Ascending aorta (tissue), 2 donors: Measurements from ENCODE around the gene LRP1B. TPM values are rescaled to one million over a fixed set of nuclear protein-coding genes. Genes with fewer than 3 reads are reported as not detected.

Experiments
- DNase-seq, 2 donors: peaks; one replicate each; pipeline ENCODE4 v3.0.0-alpha.2; 2019; ENCODE audit warnings: low spot score in 2 of 2
- H3K27ac ChIP-seq, 2 donors: fragments of 200-600 bp; sonication (generic); one replicate each; pipeline ENCODE4 v1.5.1; 2016 to 2017; ENCODE audit warnings: mild to moderate bottlenecking in 1 of 2
- H3K27me3 ChIP-seq: fragments of 200-600 bp; sonication (generic); one replicate; pipeline ENCODE4 v1.5.1; 2017
- H3K36me3 ChIP-seq, 2 donors: fragments of 200-600 bp; sonication (generic); one replicate each; pipeline ENCODE4 v1.5.1; 2016
- H3K4me1 ChIP-seq, 2 donors: fragments of 200-600 bp; sonication (generic); one replicate each; pipeline ENCODE4 v1.5.1; 2016 to 2017; ENCODE audit warnings: mild to moderate bottlenecking in 1 of 2
- H3K4me3 ChIP-seq, 2 donors: fragments of 200-600 bp; sonication (generic); one replicate each; pipeline ENCODE4 v1.5.1; 2016 to 2017; ENCODE audit warnings: mild to moderate bottlenecking in 1 of 2
- H3K9me3 ChIP-seq, 2 donors: fragments of 200-600 bp; sonication (generic); one replicate each; pipeline ENCODE4 v1.5.1; 2016
- CTCF ChIP-seq, 3 experiments: fragments of 200-600 bp in 2 of 3; fragments of 450-650 bp in 1 of 3; sonication (generic) in 2 of 3; IDR thresholded peaks; one replicate each; pipeline ENCODE4 v1.5.1; 2016 to 2019; ENCODE audit warnings: antibody characterized with exemption in 3 of 3, mild to moderate bottlenecking in 1 of 3, moderate library complexity in 1 of 3
- intact Hi-C: fragments of 100-400 bp; cut with DNase I; formaldehyde crosslinking; loops from one replicate; pipeline ENCODE4 v1.15.1; 2023
- total RNA-seq: library from RNA; depleted of rRNA; stranded (reverse); fragments of >200 nt; gene quantifications from one replicate; pipeline ENCODE4 v1.1.0, GENCODE V29; 2016

LRP1B gene
- total RNA-seq, 1 donor from 2014 or later: not detected

DNA sequence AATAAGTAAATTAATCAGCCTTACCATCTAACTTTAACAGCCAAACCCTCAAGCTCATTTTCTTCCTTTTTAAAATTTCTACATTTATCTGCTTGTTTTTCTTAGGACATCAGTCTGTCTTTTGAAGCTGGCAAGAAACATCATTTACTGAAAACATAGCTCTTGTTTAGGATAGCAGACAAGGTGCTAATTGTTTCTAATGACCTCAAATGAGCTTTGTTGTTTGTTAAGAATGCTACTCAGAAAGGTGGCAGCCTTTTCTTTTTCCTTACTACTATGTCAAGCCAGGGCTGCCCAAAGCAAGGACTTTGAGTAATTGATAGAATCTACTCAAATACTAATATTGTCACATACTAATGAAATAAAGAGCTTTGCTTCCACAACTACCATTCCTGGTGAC is 171.8 kb downstream of the LRP1B start:
- no peaks in the 10 kb centered on the region for H3K9me3 ChIP-seq
- no peak for TF ChIP-seq CTCF (IDR thresholded peaks at IDR 0.05)
- H3K27ac ChIP-seq: no peak overlapping the region
- H3K4me1 ChIP-seq: no peaks in the 10 kb centered on the region
- intact Hi-C loops: no loop called here
- no peak for DNase-seq
- H3K27me3 ChIP-seq: no peaks in the 10 kb centered on the region
- no peak overlapping the region for H3K4me3 ChIP-seq
- H3K36me3 ChIP-seq: no peaks in the 10 kb centered on the region

- H3K4me1 ChIP-seq: no peaks in the 10 kb centered on the region
- no peak for DNase-seq
- no peaks in the 10 kb centered on the region for H3K27me3 ChIP-seq
- H3K9me3 ChIP-seq: no peaks in the 10 kb centered on the region
- H3K27ac ChIP-seq: no peak overlapping the region
- no peaks in the 10 kb centered on the region for H3K36me3 ChIP-seq
- no peak overlapping the region for H3K4me3 ChIP-seq
- intact Hi-C loops: no loop called here
- no peak for TF ChIP-seq CTCF (IDR thresholded peaks at IDR 0.05)
Observed at GRCh38 chr2:141957827-141958450, 172.9 kb downstream of the LRP1B start.

DNA sequence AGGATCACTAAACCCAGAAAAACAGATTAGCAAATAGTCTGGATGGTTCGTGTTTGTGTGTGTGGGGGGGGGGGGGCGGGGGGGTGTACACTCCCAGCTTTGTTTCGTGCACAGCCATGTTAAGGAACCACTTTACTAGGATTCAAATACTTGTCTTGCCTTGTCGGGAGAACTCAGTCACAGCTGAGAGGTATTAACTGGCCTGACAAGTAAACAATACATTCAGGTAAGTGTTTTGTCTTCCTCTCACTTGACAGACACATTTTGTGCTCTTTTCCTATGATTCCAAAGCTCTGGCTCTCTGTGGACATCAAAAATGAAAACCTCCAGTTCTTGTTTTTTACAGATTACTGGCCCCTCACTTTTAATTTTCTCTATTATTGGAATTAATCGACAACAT is 173.5 kb downstream of the LRP1B start:
- no peak overlapping the region for H3K27ac ChIP-seq
- no peak overlapping the region for H3K4me3 ChIP-seq
- H3K36me3 ChIP-seq: no peaks in the 10 kb centered on the region
- TF ChIP-seq CTCF (IDR thresholded peaks at IDR 0.05): no peak
- no peaks in the 10 kb centered on the region for H3K4me1 ChIP-seq
- H3K9me3 ChIP-seq: no peaks in the 10 kb centered on the region
- intact Hi-C loops: no loop called here
- no peaks in the 10 kb centered on the region for H3K27me3 ChIP-seq
- no peak for DNase-seq

DNA sequence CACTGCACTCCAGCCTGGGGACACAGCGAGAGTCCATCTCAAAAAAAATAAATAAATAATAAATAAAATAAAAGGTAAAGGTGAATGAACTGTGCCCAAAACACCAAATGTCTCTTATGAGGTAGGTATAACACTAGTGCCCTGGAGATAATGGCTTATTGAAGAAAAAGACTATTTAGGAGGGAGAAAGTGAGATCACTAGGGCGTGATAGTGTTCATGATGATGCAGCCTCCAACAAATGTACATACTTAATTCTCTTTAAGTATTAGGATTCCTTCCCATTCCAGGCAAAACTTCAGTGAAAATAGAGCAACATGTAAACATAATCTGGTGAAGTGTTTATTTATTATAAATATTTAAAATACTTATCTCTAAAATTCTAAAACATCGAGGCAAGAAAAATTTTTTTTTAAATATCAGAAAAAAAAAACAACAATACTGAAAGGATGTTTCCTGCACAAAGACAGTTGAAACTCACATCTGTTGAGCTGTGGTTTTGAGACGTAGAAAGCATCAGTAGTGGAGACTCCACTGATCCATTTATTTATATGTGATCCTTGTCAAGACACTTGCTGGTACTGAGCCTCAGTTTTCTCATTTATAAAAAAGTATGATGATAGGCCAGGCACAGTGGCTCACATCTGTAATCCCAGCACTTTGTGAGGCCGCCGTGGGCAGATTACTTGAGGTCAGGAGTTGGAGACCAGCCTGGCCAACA is 183.3 kb downstream of the LRP1B start:
- no peak overlapping the region for H3K27ac ChIP-seq
- no peak for TF ChIP-seq CTCF (IDR thresholded peaks at IDR 0.05)
- H3K36me3 ChIP-seq: no peaks in the 10 kb centered on the region
- no peaks in the 10 kb centered on the region for H3K27me3 ChIP-seq
- DNase-seq: no peak
- intact Hi-C loops: no loop called here
- no peaks in the 10 kb centered on the region for H3K4me1 ChIP-seq
- no peak overlapping the region for H3K4me3 ChIP-seq
- H3K9me3 ChIP-seq: no peaks in the 10 kb centered on the region

DNA sequence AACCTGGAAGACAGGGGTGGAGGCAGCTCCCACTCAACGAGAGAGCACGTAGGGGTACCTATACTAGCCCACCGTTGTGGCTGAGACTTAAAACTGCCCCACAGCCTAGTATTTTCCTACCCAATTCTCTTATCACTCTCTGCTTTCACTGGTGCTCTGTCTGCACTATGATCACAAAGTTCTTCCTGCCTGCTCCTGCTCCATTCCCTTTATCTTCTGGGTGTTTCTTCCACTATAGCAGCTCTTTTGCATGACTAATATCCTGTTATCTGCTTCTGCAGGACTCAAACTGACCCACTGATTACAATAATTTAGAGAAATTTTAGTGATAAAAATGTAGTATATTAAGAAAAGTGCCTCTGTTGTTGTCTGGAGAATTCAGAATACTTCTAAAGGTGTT is 184.8 kb downstream of the LRP1B start:
- TF ChIP-seq CTCF (IDR thresholded peaks at IDR 0.05): no peak

More for the DNA sequence above, 184.8 kb downstream of the LRP1B start:
- H3K4me3 ChIP-seq: no peak overlapping the region
- H3K36me3 ChIP-seq: no peaks in the 10 kb centered on the region
- no peaks in the 10 kb centered on the region for H3K9me3 ChIP-seq
- H3K27ac ChIP-seq: no peak overlapping the region
- intact Hi-C loops: no loop called here
- no peak for DNase-seq
- H3K27me3 ChIP-seq: no peaks in the 10 kb centered on the region
- H3K4me1 ChIP-seq: no peaks in the 10 kb centered on the region
